ENCODE data around the gene CHI3L2.

The CHI3L2 gene

DNA sequence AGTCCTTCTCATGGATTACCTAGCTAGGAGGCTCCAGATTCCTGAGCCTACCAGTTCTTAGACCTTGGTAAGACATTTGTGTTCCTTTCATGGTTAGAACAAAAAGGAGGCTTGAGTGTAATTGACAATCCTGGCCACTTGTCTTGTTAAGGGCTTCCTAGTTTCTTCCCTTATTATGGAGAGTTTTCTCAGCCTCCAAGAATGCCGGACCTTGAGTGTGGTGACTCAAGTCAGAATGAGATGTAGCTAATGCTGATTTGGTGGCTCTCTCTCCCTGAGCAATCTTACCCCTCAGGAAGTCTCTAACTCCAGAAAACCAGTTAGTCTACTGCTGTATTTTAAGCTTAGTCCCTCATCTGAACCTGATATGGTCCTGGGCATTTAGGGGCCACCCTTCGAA is 14.3 kb downstream of the CHI3L2 start:
- TF ChIP-seq GATA3 (IDR thresholded peaks at IDR 0.05; ENCODE audit: low read depth, low read length) (no peak), GATA2 (IDR thresholded peaks at IDR 0.05; ENCODE audit: low read depth, low read length) (no peak)

DNA sequence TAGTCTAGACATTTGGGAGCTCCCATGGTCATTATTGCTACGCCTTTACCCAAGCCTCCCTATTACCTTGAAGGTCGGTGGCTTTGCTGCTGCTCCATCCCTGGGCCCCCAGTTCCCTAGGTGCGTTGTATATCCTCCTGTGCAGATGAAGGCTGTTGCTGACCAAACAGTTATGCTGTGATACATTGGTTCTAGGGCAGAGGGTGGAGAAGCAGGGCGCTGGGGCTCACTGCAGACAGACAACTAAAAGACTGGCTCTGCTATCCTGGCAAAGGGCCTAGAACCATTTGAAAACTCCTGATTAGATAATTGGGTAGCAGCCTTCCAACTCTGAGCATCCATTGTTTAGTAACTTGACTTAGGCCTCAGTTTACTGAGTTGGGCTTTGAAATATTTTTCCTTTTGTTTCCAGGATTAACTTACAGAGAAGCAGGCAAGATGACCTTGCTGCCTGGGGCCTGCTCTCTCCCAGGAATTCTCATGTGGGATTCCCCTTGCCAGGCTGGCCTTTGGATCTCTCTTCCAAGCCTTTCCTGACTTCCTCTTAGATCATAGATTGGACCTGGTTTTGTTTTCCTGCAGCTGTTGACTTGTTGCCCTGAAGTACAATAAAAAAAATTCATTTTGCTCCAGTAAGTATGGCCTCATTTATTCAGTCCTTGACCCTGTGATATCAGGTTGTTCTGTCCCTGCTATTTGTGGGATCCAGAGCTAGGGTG is 15.5 kb downstream of the CHI3L2 start:
- TF ChIP-seq GATA2 (IDR thresholded peaks at IDR 0.05; ENCODE audit: low read depth, low read length): no peak
- no peak for TF ChIP-seq GATA3 (IDR thresholded peaks at IDR 0.05; ENCODE audit: low read depth, low read length)

DNA sequence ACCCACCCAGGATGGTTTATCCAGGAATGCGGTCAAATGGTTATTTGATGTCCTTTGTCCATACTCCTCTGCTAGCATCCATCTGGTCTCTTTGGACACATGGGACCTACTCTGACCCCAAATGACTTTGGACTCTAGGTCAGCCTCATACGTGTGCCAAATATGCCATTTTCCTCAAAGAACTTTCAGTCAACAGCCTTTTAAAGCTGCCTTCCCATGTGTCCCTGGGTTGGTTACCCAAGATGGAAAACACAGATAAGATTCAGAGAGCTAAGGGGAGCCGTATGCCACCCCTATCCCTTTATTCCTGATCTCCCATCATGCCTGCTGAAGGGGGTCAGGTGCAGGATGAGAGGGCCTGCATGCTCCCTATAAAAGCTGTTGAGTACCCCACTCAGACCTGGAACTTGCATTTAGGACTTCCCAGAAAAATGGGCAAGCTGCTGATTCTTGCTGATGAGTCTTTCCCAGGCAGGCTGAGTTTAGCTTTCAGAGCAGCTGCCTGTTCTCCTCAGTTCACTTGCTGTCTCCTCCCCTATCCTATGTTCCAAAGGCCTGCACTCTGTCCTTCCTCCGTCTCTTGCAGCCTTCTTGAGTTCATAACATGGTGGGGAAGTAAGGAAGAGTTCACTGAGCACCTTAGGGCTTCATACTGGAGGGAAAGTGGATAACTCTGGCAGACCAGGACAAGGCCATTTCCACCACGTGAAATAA is 19.8 kb downstream of the CHI3L2 start:
- TF ChIP-seq GATA3 (IDR thresholded peaks at IDR 0.05; ENCODE audit: low read depth, low read length) (no peak), GATA2 (IDR thresholded peaks at IDR 0.05; ENCODE audit: low read depth, low read length) (no peak)

DNA sequence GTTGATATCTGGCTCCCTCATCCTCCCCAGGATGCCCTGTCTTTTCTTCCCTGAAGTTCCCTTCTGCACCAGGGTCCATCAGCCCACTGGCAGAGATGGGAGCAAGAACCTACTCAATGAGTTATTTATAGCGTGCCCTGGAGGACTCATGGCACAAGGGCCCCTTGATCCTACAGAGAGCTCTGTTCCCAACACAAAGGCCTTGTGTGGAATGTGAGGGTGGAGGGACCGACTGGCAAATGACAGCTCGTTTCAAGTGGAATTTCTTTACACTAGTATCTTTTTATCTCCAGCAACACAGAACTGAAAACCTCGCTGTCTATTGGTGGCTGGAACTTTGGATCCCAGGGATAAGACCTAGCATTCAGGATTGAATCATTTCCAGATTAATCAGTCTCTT is 22.4 kb downstream of the CHI3L2 start:
- TF ChIP-seq GATA2 (IDR thresholded peaks at IDR 0.05; ENCODE audit: low read depth, low read length) (no peak), GATA3 (IDR thresholded peaks at IDR 0.05; ENCODE audit: low read depth, low read length) (no peak)

DNA sequence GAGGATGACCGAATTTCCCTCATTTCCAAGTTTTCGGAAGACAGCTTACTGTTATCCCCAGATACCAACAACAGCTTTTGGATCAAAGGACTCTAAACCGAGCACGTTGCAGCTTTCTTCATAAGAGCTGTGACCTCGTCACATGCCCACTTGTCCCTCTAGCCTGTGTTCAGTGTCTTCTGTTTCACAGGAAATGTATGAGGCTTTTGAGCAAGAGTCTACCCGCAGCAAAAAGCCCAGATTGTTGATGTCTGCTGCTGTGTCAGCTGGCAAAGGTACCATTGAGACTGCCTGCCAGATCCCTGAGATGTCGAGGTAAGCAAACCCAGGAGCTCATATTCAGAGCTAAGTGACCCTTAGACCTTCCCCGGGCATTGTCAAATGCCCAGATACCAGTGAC is 24.1 kb downstream of the CHI3L2 start:
- TF ChIP-seq GATA2 (IDR thresholded peaks at IDR 0.05; ENCODE audit: low read depth, low read length) (no peak), GATA3 (IDR thresholded peaks at IDR 0.05; ENCODE audit: low read depth, low read length) (no peak)

DNA sequence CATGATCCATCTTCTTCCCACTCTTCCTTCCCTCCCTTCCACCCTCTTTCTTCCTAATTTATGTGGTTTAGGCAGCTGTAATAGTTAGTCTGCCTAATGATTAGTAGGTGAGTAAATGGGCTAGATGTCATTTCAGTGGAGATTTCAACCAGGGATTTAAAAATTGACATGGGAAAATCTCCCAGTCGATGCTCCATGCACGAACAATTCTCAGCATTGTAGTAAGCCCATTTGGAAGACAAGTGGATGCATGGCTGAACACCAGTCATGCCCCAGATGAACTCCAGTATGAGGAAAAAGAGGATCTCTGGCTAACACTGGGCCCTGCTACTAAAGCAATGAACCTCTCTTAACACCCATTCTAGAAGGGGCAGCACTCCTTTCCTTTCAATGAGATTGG is 25.3 kb downstream of the CHI3L2 start:
- TF ChIP-seq GATA2 (IDR thresholded peaks at IDR 0.05; ENCODE audit: low read depth, low read length): no peak
- TF ChIP-seq GATA3 (IDR thresholded peaks at IDR 0.05; ENCODE audit: low read depth, low read length): no peak

DNA sequence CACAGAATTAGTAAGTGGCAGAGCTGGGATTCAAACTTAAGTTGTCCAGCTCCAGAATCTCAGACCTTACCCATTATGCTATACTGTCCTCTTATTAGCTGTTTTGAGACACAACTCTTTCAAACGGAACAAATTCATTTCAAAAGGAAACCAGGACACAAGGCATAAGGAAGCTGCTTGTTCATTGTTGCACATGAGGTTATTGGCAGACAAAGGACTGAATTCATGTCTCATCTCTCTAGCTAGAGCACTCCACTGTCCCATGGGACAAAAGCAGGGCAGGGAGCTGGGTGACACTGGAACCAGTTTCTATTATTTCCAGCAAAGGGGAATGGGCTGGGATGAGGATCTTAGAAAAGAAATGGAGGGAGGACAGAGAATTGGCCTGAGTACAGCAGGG is 26.4 kb downstream of the CHI3L2 start:
- TF ChIP-seq GATA2 (IDR thresholded peaks at IDR 0.05; ENCODE audit: low read depth, low read length): no peak
- no peak for TF ChIP-seq GATA3 (IDR thresholded peaks at IDR 0.05; ENCODE audit: low read depth, low read length)

DNA sequence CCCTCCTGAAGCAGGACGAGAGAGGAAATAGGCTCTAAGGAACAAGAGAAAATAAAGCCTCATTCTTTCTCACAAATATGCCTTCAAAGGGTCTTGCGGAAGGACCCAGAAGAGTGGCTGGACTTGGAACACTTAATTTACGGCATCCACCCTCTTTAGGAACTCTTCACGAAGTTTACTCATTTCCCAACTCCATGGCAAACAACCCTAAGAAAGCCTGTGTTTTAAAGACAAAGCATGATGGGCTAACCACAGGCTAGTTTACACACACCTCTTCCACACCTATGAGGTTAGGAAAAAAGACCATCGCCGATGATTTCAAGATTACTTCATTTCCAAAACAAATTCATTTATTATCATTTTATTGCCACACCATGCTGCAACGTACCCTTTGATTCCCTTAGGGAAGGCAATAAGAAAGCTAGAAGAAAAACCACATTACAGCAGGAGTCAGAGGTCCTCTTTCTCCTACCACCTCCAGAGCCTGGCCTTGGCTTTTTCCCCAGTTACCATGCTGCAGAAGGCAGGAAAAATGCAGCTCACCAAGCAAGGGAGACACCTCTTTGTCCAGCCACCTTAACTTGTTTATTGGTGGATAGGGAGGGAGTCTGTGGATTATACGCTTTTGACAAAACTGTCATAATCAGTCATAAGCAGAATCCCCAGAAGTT is 29.6 kb downstream of the CHI3L2 start:
- TF ChIP-seq GATA2 (IDR thresholded peaks at IDR 0.05; ENCODE audit: low read depth, low read length): no peak
- TF ChIP-seq GATA3 (IDR thresholded peaks at IDR 0.05; ENCODE audit: low read depth, low read length): no peak

DNA sequence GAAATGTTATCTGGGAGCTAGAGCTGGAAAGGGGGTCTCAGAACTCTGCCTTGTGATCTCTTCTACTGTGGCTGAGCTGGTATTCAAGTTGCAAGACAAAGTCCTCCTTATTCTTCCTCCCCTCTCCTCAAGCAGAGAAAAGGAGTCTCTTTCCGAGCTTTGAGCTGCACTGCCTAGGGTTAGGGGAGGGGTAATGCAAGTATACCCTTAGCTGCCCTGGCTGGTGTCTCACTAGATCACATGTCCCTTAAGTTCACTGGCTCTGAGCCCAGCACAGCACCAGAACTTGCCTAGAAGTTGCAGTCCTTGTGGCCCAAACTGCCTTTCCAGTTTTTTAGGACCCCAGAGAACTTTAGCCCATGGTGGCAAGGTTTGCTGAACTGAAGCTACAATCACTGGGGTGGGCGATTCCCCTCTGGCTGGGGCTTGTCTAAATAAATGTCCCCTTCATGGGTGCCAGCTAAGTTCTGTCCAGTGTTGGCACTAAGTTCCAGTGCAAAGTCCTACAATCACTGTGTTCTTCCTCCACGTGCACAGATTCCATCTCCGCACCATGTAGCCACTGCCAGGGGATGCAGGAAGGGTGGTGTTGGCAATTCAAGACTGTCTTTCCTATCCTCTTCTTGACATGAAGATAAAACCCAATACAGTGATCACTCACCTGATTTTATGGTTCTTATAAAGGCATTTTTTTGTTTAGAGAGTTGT is 40.4 kb downstream of the CHI3L2 start:
- TF ChIP-seq GATA3 (IDR thresholded peaks at IDR 0.05; ENCODE audit: low read depth, low read length) (no peak), GATA2 (IDR thresholded peaks at IDR 0.05; ENCODE audit: low read depth, low read length) (no peak)

DNA sequence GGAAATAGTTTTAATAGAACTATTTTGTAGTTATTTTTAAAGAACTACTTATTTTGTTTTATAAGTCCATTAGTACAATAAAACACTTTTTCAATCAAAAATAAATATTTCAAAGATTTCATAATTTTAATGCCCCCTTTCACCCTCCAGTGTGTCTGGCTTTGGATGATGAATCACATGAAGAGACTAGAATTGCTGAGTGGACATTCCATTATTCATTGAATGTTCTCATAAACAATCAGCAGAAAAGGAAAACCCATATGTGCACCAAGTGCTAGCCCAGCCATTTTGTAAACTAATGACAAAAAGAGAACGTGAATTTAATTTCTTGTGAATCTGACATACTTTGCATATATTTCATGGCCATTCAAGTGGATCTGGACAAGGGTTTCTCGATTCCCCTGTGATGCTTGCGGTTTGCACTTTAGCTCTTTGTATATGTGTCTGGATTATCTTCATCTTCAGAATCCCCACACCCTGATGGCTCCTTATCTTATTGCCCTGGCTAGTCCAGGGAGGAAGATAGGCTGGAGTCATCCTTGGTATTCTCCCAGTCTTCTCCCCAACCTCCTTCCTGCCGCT is 42.4 kb downstream of the CHI3L2 start:
- no peak for TF ChIP-seq GATA2 (IDR thresholded peaks at IDR 0.05; ENCODE audit: low read depth, low read length)
- TF ChIP-seq GATA3 (IDR thresholded peaks at IDR 0.05; ENCODE audit: low read depth, low read length): no peak

DNA sequence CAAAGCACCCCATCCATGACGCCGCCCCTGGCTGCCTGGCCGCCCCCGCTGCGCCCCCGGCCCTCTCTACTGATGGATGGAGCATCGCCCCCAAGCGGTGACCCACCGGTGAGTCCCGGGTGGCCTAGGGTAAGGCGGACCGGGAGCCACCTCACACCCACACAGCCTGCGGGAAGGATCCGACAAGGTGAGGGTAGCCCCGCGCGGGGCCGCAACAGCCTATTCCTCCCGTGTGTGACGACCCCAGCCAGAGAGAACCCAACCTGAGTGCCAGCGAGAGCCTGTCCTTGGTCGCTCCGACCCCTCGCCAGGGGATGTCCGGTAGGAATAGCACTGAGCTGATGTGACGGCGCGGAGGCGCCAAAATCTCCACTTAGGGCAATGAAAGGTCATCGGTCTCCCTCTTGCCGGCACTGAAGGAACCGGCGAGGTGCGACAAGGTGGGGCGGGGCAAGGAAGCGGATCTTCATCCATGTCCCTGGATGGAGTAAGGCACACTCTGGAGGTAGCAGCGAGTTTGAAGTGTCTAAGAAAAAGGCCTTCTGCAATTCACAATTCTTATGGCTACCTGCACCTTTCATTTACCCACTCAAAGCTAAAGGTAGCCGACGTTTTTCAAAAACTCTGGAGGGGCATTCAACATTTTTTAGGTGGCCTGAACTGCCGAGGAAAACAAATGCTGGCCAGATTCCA is 43.4 kb downstream of the CHI3L2 start:
- TF ChIP-seq GATA3 (IDR thresholded peaks at IDR 0.05; ENCODE audit: low read depth, low read length): no peak
- no peak for TF ChIP-seq GATA2 (IDR thresholded peaks at IDR 0.05; ENCODE audit: low read depth, low read length)

DNA sequence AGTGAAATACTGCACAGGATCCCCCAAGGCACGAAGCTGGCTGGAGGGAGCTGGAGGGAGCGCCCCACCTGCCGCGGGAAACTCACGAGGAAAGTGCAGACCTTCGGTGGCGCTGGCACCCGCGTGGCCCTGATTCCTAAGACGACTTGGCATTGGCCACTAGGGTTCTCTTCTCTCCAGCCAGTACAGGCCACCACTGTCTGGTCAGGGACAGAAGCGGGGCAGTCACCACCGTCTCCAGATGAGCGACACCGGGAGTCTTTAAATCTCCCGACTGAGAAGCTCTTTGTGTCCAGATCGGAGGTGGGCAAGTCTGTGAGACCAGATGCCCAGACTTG is 43.9 kb downstream of the CHI3L2 start:
- TF ChIP-seq GATA3 (IDR thresholded peaks at IDR 0.05; ENCODE audit: low read depth, low read length) (no peak), GATA2 (IDR thresholded peaks at IDR 0.05; ENCODE audit: low read depth, low read length) (no peak)

DNA sequence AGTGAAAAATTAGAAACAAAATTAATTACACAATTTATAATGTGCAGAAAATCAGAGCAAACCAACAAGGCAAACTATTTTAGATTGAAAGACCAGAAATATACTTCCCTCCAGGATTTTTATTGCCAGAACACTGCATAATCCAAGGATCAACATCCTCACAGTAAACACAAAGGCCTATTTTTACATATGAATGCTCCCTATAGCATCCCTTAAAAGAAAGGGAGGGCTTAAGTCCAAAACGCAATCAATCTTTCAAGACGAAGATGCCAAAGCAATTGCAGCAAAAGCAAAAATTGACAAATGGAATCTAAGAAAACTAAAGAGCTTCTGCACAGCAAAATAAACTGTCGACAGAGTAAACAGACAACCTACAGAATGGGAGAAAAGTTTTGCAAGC is 44.6 kb downstream of the CHI3L2 start:
- TF ChIP-seq GATA3 (IDR thresholded peaks at IDR 0.05; ENCODE audit: low read depth, low read length): no peak
- no peak for TF ChIP-seq GATA2 (IDR thresholded peaks at IDR 0.05; ENCODE audit: low read depth, low read length)

Data from SH-SY5Y (cell line).